CD4-positive, alpha-beta T cell treated with Interleukin-10 for 1 hour (primary cell): ENCODE measurements around the gene EEF1AKMT2.
"Not testable (repeated sequence)": the region's sequence is repeated elsewhere in the genome, so short reads cannot be mapped to it uniquely, and the experiment has no call there.

Source experiments
- DNase-seq: peaks from one replicate; pipeline ENCODE4 v3.0.0-alpha.2; 2020

Gene EEF1AKMT2

DNA sequence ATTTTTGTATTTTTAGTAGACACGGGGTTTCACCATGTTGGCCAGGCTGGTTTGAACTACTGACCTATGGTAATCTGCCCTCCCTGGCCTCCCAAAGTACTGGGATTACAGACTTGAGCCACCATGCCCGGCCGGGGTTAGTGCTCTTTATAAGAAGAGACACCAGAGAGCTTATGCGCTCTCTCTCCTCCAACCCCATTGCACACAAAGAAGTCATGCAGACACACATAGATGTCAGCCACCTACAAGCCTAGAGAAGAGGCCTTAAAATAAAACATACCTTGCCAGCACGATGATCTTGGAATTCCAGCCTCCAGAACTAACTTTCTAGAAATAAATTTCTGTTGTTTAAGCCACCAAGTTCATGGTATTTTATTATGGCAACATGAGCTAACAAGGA lies 37.5 kb downstream of the EEF1AKMT2 start:
- DNase-seq = no peak

DNA sequence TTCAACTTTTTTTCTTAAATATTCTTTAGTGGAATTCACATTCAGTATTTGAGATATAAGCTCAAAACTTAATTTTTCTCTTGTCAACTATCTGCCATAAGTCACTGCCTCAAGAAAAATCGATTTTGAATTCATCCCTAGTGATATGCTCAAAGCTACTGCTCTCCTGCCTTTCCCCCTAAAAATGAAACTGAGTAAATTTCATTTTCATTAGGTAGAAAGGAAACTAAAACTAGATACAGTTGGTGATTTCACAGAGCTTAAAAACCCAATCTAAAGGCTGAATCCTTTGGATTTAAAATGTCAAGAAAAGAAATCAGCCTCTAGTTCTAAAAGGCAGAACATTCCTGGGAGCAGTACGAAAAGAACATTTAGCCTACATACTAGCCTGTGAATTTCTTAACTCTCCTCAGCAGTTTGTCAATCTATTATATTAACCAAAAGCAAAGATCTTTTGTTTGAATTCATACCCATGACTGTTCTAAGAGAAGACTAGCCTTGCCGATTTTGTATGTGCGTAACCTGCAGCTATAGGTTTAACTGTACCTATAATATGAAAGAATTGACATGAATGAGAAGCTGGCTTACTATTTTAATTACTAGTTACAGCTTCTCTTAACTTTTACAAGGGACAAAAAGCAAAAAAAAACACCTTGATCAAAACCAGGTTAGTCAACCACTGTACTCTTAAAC lies 42.6 kb downstream of the EEF1AKMT2 start:
- DNase-seq = no peak

DNA sequence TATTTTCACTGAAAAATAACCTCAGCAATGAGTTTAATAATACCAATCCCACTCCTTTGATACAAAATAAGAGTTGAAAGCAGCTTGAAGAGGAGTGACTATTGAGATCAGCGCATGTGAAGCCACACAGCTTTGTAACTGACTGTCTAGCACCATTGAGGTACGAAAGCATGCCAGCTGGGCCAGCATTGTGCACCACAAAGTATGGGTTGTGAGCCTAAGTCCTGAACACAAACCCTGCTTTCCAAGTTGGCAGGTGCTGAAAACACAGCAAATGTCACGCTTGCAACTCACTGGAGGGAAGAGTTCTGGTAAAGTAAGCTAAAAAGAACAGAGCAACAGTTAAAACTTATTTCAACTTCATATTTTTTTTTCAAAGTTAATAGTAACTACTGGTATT lies 43.5 kb downstream of the EEF1AKMT2 start:
- no peak for DNase-seq

DNA sequence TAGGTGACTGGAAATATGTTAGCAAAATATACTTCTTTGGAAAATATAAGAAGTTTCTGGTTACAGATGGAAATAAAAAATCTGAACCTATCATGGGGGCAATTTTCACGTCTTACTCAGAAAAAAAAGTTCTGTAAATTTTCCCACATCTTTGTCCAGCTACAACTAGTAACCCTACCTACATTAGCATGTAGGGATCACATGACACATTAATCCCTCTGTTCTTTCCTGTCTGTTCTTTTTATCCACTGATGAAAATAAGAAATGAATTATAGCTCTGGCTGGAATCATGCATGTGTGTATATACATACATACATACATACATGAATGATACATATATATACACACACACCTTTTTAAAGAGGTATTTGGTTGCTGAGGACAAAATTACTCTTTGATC lies 43.9 kb downstream of the EEF1AKMT2 start:
- no peak for DNase-seq

DNA sequence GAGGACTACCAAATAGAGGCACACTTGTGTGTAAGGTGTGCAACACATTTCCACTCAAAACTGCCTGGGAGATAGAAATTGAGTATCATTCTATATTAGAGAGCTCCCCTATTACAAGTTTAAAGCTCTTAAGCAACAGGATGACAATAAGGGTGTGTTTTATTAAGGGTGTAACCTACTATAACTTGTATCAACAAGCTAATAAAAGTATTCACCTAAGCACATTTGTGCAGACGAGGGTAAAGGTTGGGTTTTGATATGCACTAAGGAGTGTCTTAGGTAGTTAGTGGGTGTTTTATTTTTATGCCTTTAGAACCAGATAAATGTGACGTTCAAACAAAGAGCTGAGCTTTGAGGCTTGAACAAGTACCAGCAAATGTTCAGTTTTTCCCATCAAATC lies 44.7 kb downstream of the EEF1AKMT2 start:
- DNase-seq = no peak

DNA sequence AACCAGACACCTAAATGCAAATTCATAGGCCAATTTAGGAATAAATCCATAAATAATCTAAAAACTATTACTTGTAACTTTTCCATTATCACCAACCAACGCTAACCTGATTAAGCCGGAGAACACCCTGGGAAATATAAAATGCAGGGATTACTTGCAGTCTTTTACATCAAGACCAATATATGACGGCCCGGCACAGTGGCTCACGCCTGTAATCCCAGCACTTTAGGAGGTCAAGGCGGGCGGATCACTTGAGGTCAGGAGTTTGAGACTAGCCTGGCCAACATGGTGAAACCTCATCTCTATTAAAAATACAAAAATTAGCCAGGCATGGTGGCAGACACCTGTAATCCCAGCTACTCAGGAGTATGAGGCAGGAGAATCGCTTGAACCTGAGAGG lies 45.2 kb downstream of the EEF1AKMT2 start:
- not testable (repeated sequence) for DNase-seq

DNA sequence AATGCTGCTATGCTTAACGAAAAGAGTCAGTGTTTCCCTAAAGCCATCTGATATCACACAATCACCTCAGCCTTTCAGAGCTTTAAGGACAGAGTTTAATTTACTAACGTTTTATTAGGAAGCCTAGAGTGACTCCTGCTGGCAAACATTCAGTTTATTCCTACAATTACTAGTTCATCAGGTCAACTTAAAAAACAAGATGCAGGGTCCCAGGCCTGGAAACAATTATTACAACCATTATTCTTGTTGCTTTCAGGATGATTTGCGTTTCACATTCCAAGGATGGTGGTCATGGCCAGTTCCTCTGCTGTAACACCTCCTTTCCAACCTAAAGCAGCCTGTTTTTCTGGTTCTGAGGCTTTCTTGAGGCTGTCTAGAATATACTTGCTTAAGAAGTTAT lies 46.0 kb downstream of the EEF1AKMT2 start:
- DNase-seq = peak; percentile 78

DNA sequence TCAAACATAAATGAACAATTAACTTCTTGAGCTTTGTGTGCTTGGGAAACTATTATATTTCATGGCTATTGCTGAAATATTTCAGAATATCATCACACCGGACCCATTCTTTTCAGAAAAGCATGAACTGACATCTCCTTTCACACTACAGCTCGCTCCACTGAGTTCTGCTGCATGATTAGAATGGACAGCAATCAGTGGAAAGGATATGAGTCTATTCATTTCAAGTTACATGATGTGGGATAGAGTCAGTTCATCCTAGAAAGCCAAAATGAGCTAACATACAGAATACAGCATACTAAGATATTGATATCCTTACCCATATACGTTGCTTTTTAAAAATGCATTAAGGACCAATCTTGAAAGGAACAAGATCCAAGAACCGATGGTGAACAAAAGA lies 46.4 kb downstream of the EEF1AKMT2 start:
- no peak for DNase-seq

DNA sequence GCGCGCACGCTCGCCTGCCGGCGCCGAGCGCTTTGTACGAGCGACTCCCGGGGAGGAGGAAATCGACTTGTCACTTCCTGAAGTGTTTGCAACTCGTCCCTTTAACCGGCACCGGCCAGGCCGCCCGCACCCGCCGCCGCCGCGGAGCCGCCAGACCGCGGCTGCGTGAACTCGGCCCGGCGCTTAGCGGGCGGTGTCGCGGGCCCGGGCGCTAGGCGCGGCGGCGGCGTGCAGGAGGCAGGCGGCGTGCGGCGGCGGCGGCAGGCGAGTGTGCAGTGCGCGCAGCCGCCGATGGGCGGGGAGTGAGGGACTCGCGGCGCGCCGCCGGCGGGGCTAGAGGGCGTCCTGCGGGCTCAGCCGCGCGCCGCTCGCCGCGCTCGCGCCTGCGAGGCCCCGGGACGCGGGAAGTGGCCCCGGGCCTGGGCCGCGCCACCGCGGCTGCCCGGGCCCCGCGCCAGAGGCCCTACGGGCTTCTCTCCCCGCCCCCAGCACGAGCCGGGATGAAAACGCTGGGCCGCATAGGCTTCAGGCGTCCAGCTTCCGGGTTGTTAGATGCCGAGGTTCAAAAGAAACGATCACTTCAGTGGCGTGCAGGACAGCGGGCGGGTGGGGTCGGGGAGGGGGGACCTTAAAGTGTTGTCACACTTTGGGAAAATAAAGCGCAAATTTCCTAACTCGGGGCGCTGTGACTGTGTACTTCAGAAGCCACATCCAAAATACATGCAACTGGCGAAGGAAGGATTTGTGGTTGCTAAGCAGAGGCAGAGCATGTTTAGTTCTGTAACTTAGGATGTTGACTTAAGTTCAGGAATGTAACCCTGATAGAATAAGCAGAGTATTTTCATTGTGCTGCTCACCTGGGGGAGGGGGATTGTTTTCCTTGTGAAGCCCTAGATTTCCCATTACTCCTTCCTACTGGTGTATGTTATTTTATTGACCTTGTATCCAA lies 47.3 kb downstream of the EEF1AKMT2 start, which contains the start of gene FAM53B:
FAM53B (minus strand) TSS at position 277 of the 949 bp plus-strand sequence. CDS start 37,665 bp downstream, outside the sequence.
- DNase-seq = peak; percentile 83

DNA sequence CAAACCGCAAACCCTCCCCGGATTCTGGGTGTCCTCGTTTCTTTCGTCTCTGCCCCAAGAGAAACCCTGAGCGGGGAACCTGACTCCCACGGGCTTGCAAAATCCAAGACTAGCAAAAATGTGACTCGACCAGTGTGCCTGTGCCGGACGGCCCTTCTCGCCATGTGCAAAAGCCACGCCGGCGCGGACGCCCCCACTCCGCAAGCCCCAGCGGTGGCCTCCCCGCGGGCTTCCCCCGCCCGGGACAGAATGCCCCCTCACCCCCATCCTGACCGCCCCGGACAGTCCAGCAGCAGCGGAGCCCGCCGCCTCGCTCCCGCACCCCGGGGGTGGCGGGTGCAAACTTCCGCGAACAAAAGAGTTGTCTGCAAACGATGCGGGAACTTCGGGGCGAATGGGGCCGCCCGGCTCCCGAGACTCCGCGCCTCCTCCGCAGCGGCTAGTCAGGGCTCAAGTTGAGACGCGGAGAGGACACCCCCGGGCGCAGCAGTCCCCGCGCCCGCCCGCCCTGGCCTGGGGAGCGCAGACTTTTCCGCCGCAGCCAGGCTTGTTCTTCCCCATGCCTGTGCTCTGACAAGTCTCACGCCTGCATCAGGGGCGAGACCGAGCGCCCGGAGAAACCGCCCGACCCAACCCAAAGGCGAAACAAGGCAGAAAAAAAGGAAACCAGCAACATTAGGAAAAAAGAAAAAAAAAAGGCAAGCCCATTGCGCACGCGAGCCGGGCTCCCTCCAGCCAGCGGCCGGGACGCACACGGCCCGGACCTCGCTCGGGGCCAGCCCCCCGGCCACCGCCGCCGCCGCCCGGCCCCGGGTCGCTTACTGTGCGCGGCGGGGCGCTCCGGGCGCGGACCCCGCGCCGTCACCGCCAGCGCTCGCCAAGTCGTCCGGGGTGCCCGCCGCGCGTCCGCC lies 48.2 kb downstream of the EEF1AKMT2 start:
- no peak for DNase-seq

DNA sequence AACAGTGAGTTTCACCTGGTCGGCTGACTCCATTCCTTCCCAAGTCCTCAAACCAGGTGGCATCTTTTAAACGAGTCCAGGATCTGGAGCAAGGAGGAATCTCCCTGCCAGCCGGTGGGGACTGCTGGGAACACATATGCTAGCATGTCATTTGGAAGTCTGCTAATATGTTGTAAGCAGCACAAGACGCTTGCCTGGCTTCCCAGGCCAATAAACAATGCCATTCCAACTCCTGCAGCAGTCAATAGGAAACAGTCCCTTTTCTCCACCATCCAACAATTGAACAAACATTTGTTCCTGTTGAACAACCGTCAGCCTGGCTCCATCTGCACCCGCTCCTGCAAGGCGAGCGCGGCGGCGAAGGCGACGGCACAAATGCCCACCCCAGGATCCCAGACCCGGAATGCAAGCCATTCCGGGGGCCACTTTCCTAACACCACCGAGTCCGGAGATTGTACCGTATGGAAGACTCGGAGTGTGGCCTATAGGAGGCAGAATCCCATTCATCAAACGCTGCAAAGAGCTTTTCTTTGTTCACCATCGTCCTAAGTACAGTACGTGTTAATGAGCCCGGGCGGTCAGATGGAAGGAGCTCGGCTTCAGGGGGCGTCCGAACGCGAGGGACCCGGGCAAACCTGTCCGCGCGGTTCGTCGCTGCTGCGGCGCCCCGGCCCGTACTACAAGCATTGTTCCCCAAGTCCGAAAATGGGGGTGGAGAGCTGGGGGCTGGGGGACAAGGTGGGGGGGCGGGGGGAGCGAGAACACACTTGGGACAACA lies 49.1 kb downstream of the EEF1AKMT2 start:
- DNase-seq = no peak

DNA sequence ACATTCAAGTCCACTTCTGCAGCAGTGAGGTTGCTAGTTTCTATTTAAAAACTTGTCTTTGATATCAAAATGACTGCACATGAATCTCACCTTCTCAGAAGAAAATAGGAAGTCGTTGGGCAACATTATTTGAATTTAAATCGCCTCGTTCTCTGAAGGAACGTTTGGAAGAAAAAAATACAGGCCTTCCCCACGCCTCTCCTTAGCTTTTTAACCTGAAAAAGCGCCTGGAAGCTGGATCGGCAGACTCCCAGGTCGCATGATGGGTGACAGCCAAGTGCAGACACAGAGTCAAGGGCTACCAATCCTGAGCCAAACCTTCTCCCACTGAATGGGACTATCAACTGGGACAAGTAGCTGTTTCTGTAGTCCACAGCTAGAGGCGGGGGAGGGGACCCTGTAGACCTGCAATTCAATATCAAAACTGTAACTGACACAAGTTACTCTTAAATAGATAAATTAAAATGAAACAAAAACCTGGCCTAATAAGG lies 49.7 kb downstream of the EEF1AKMT2 start:
- DNase-seq = no peak

DNA sequence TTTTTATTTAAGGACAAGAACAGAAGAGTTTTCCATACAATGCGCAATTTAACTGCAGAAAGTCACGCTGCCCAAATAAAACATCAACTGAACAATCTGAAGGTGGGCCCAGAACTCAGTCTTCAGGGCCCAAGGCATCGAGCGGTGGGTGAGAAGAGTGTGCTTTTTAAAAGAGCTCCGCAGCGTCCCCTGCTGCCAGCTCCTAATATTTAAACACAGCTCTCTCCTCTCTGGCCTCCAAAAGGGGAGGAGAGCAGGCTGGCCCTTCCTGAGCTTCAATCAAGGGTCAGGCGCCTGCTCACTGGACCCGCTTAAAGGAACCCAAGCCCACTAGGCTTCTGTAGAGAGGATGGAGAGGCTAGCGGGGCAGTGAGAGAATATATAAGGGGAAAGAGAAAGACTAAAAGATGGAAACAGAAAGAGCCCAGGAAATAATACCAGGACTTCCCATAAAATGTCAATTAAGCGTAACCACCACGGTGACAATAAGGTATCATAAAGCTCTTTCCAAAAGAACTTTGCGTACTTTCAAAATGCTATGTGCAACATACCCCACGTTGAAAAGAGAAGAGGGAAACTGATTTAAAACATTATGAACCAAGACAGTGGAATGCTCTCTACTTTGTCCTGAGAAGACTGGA lies 50.3 kb downstream of the EEF1AKMT2 start:
- peak; percentile 82 for DNase-seq

DNA sequence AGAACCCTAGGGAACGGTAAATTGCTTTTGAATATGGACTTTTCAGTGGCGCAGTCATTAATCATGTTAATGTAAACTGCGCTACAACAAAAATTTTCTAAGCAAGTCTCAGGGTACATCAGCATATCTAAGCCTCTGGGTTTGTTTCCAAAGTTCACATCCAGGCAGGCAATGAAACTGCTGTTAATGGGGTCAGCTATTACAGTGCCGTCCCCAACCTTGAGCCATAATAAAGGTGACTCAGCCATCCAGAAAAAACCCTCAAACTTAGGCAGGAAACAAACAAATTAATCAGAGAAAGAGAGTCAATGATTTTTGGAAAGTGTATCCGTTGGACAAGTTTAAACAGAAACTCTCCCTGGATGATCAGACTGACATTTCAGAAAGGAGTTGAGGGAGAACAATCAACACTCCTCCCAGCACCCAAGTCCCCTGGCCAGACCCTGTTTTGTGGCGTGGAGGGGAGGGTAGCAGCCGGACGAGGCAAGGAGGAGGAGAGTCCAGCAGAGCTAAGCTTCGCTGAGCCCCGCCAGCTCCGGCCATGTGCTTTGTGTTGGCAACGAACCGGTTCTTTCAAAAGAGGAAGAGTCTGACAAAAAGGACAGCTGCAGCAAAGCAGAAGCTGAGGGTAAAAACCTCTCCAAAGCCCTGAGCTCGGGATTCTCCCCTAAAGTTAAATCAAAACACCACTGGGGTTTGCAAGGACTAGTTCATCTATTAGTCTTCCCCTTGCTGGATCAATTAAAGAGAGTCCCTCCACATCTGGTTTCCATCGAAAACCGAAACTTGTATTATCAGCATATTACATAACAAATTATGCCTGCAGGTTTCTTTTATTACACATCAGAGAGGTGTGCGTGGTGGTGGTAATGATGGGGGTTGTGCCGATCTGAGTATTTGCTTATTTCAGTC lies 51.1 kb downstream of the EEF1AKMT2 start:
- DNase-seq = no peak

DNA sequence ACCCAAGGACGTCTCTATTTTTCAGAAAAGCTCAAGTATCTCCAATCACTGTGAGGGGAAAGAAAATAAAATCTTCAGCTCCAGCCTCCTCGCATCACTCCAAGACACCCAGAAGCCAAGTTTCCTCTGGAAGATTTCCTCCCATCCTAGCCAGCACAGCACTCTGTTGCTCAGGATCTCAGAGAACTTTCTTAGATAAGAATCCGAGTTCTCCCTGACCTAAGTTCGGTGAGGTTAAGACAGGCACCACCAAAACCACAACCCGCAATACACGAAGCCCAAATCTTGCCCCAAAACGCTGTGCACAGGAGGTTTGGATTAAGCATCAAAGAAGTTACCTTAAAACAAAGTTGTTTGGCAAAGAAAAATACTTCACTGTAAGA lies 51.7 kb downstream of the EEF1AKMT2 start:
- DNase-seq = peak; percentile 50

DNA sequence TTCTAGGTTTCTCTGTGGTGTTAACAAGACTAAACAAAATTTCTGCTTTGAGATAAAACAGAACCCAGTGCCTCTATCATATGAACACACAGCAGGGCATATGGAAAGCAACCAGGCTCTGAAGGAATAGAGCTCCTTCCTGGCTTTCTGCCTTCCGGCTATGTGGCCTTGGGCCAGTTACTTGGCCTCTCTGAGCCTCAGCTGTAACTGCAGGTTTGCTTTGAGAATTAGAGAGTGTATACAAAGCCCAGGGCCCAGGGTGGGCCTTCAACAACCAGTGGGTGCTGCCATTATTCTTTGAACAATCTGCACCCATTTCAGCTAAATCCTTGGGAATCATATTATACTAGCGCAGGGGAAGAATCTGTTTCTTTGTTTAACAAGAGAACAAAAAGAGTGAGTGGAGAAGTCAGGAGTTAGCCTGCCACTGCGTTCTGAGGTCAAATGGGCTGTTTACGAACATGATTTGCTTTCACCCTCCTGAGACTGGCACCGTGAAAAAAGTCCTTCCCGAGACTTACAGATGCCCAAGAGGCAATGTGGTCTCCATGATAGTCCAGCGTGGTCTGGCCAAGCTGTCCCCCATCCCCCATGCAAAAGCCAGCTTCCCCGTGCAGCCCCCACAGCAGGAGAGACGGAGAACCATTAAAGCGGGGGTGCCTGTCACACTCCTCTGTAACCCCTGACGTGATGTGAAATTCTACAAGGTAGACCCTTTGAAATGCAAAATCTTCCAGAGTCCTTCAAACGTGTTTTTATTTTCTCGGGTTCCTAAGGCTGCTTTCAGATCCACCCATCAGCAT lies 52.4 kb downstream of the EEF1AKMT2 start:
- no peak for DNase-seq

DNA sequence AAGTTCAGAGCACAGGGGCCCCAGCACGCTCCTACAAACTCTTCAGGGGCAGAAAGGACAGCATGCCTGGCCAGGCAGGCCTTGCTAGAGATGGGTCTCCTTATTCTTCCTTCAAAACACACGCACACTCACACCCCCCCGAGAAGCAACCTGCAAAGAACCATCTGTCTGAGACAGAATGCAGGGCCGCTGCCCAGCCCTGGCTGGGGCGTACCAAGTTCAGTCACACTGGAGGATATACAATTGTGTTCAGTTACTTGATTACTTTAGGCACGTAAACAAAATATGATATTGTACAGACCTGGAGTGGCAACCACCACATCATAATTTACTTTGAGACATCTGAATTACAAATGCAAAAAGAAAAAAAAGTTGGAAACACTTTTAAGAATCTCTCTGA lies 53.2 kb downstream of the EEF1AKMT2 start:
- DNase-seq = no peak

DNA sequence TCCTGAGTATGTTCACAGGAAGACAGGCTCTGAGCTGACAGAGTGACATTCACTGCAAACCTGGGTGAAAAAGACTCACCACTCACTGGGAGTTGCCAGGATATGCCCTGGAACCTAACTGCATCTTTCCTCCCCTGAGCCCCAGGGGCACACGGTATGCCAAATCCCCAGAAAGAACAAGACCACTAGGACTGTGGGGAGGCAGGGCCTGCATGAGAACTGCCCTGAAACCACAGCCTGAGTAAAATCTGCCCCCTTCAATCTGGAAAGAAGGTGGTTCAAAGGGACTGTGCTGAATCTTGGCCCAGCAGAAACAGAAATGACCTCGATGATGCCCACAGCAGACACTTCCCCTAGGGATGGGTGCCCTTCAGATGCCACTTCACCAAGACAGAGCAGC lies 54.0 kb downstream of the EEF1AKMT2 start:
- no peak for DNase-seq

DNA sequence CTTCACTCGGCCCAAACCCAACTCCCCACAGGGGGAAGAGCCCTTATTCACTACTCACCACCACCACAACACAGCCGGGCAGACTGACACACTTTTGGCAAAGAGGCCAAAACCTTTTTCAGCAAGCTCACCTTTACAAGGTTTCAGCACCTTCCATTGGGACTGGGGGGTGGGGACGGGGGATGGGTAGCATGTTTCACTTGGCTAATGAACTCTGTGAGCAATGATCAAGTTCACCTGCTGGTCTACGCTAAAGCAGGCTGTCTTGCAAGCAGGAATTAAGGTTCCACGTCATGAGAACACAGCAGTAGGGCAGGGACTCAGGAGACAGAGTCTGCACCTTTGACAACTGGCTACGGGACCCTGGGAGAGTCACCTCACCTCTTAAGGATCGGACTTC lies 54.5 kb downstream of the EEF1AKMT2 start:
- DNase-seq = no peak
